HG03378 (cell line): ENCODE data around the gene RNF151.
"Not testable (repeated sequence)": the region's sequence is repeated elsewhere in the genome, so short reads cannot be mapped to it uniquely, and the experiment has no call there.

Source experiments
- ATAC-seq: cut with Tn5 transposase; IDR thresholded peaks from one replicate; pipeline ENCODE4 v1.9.1; 2021; ENCODE audit warnings: mild to moderate bottlenecking, moderate library complexity; ENCODE audit not compliant: unreplicated experiment

RNF151 gene

GRCh38 chr16:1938316-1938715 is 28.3 kb upstream of the RNF151 start:
- ATAC-seq, result no peak

GRCh38 chr16:1938910-1939309 is 27.7 kb upstream of the RNF151 start:
- no peak for ATAC-seq

- ATAC-seq, result not testable (repeated sequence)
These were observed 26.8 kb upstream of the RNF151 start for GRCh38 chr16:1939833-1940232.

- no peak for ATAC-seq
These were observed 26.1 kb upstream of the RNF151 start for GRCh38 chr16:1940273-1941161.

GRCh38 chr16:1941162-1942046 is 25.3 kb upstream of the RNF151 start:
- no peak for ATAC-seq

GRCh38 chr16:1942047-1942809 is 24.4 kb upstream of the RNF151 start:
- no peak for ATAC-seq

- ATAC-seq, result peak; percentile 79
These were observed 23.6 kb upstream of the RNF151 start, which contains the start of gene MSRB1 for GRCh38 chr16:1942810-1943726. Gene MSRB1, minus strand, starts transcription at chr16:1943199. Its CDS starts 43 bp downstream, at chr16:1943156.

GRCh38 chr16:1944612-1945199 is 21.9 kb upstream of the RNF151 start:
- ATAC-seq, result no peak

GRCh38 chr16:1945559-1946391 is 20.9 kb upstream of the RNF151 start:
- no peak for ATAC-seq

- no peak for ATAC-seq
These were observed 19.9 kb upstream of the RNF151 start for GRCh38 chr16:1946495-1947368.

GRCh38 chr16:1947369-1947670 is 19.3 kb upstream of the RNF151 start:
- ATAC-seq, result no peak

- ATAC-seq, result no peak
These were observed 17.1 kb upstream of the RNF151 start for GRCh38 chr16:1949507-1949906.

- no peak for ATAC-seq
These were observed 16.6 kb upstream of the RNF151 start for GRCh38 chr16:1950047-1950446.

- no peak for ATAC-seq
These were observed 16.1 kb upstream of the RNF151 start for GRCh38 chr16:1950559-1950958.

- no peak for ATAC-seq
These were observed 12.9 kb upstream of the RNF151 start for GRCh38 chr16:1953734-1954133.

GRCh38 chr16:1957434-1958142 is 9.1 kb upstream of the RNF151 start:
- not testable (repeated sequence) for ATAC-seq

- not testable (repeated sequence) for ATAC-seq
These were observed 8.5 kb upstream of the RNF151 start for GRCh38 chr16:1958143-1958491.
